ENCODE data around the gene ZNF19. TPM values are rescaled to one million over a fixed set of nuclear protein-coding genes. Genes with fewer than 3 reads are reported as not detected.

The ZNF19 gene
- total and polyA plus RNA-seq, 2 donors (not counting 1 experiment from before 2014, with no cell fraction given) = 1.8 to 3.3 TPM

GRCh38 chr16:71501547-71501946 lies 12.4 kb upstream of the ZNF19 start:
- Histone ChIP-seq H4K20me1 (ENCODE audit: control insufficient read depth, extremely low read depth, insufficient read depth, low read length) (no peaks in the 10 kb centered on the region), H3K79me2 (ENCODE audit: control insufficient read depth, insufficient read depth, low read length) (no peaks in the 10 kb centered on the region), H3K4me3 (replicated peaks in 1 of 4; ENCODE audit: control extremely low read depth in 1 of 4, insufficient read depth in 1 of 4, low read depth in 3 of 4, low read length in 4 of 4) (no peak overlapping the region), H3K27ac (ENCODE audit: insufficient read depth, low read length) (no peak overlapping the region), H3K4me1 (ENCODE audit: control insufficient read depth, extremely low read depth, insufficient read depth, low read length) (no peaks in the 10 kb centered on the region), H3K9ac (ENCODE audit: insufficient read depth, low read length) (no peak overlapping the region), H3K27me3 (ENCODE audit: control insufficient read depth, insufficient read depth, low read length) (no peaks in the 10 kb centered on the region), H2AFZ (ENCODE audit: low read length) (no peak overlapping the region), H3K36me3 (ENCODE audit: control insufficient read depth, insufficient read depth, low read length) (no peaks in the 10 kb centered on the region), H3K9me3 (ENCODE audit: control insufficient read depth, insufficient read depth, low read depth, low read length) (no peaks in the 10 kb centered on the region), H3K4me2 (ENCODE audit: extremely low read depth, insufficient read depth, low read length) (no peak overlapping the region)
- TF ChIP-seq CTCF (conservative IDR thresholded peaks at IDR 0.05 in 1 of 2, IDR thresholded peaks at IDR 0.05 in 1 of 2; ENCODE audit: low read depth in 1 of 2, low read length in 2 of 2) (no peak), EZH2 (IDR thresholded peaks at IDR 0.05; ENCODE audit: low read length, missing control alignments) (no peak)
- DNase-seq (ENCODE audit: low read depth in 2 of 2) = no peak

- Histone ChIP-seq H3K4me2 (ENCODE audit: extremely low read depth, insufficient read depth, low read length) (no peak overlapping the region), H3K9me3 (ENCODE audit: control insufficient read depth, insufficient read depth, low read depth, low read length) (no peaks in the 10 kb centered on the region), H3K4me3 (replicated peaks in 1 of 4; ENCODE audit: control extremely low read depth in 1 of 4, insufficient read depth in 1 of 4, low read depth in 3 of 4, low read length in 4 of 4) (no peak overlapping the region), H2AFZ (ENCODE audit: low read length) (no peak overlapping the region), H3K4me1 (ENCODE audit: control insufficient read depth, extremely low read depth, insufficient read depth, low read length) (no peaks in the 10 kb centered on the region), H4K20me1 (ENCODE audit: control insufficient read depth, extremely low read depth, insufficient read depth, low read length) (no peaks in the 10 kb centered on the region), H3K79me2 (ENCODE audit: control insufficient read depth, insufficient read depth, low read length) (no peaks in the 10 kb centered on the region), H3K27me3 (ENCODE audit: control insufficient read depth, insufficient read depth, low read length) (no peaks in the 10 kb centered on the region), H3K9ac (ENCODE audit: insufficient read depth, low read length) (no peak overlapping the region), H3K36me3 (ENCODE audit: control insufficient read depth, insufficient read depth, low read length) (no peaks in the 10 kb centered on the region), H3K27ac (ENCODE audit: insufficient read depth, low read length) (no peak overlapping the region)
- TF ChIP-seq CTCF (conservative IDR thresholded peaks at IDR 0.05 in 1 of 2, IDR thresholded peaks at IDR 0.05 in 1 of 2; ENCODE audit: low read depth in 1 of 2, low read length in 2 of 2) (no peak), EZH2 (IDR thresholded peaks at IDR 0.05; ENCODE audit: low read length, missing control alignments) (no peak)
- DNase-seq (ENCODE audit: low read depth in 2 of 2) = no peak
Measured at GRCh38 chr16:71500964-71501363, 11.8 kb upstream of the ZNF19 start.

GRCh38 chr16:71499775-71500364 lies 10.7 kb upstream of the ZNF19 start:
- Histone ChIP-seq H3K4me2 (ENCODE audit: extremely low read depth, insufficient read depth, low read length) (no peak overlapping the region), H3K27me3 (ENCODE audit: control insufficient read depth, insufficient read depth, low read length) (no peaks in the 10 kb centered on the region), H3K9me3 (ENCODE audit: control insufficient read depth, insufficient read depth, low read depth, low read length) (no peaks in the 10 kb centered on the region), H3K36me3 (ENCODE audit: control insufficient read depth, insufficient read depth, low read length) (no peaks in the 10 kb centered on the region), H2AFZ (ENCODE audit: low read length) (no peak overlapping the region), H3K4me3 (replicated peaks in 1 of 4; ENCODE audit: control extremely low read depth in 1 of 4, insufficient read depth in 1 of 4, low read depth in 3 of 4, low read length in 4 of 4) (no peak overlapping the region), H3K9ac (ENCODE audit: insufficient read depth, low read length) (no peak overlapping the region), H3K27ac (ENCODE audit: insufficient read depth, low read length) (no peak overlapping the region), H3K4me1 (ENCODE audit: control insufficient read depth, extremely low read depth, insufficient read depth, low read length) (no peaks in the 10 kb centered on the region), H3K79me2 (ENCODE audit: control insufficient read depth, insufficient read depth, low read length) (no peaks in the 10 kb centered on the region), H4K20me1 (ENCODE audit: control insufficient read depth, extremely low read depth, insufficient read depth, low read length) (no peaks in the 10 kb centered on the region)
- peak; percentile 66 to 77 for TF ChIP-seq CTCF (conservative IDR thresholded peaks at IDR 0.05 in 1 of 2, IDR thresholded peaks at IDR 0.05 in 1 of 2; ENCODE audit: low read depth in 1 of 2, low read length in 2 of 2)
- TF ChIP-seq EZH2 (IDR thresholded peaks at IDR 0.05; ENCODE audit: low read length, missing control alignments) = no peak
- DNase-seq (ENCODE audit: low read depth in 2 of 2) = peak; percentile 44 to 75
